NK-92 treated with Interleukin-12 subunit alpha and Interleukin-12 subunit beta, amount 100 ng/mL, for 24 hours (cell line): ENCODE results near the gene BAIAP2L1.
"Not testable (repeated sequence)": the region's sequence is repeated elsewhere in the genome, so short reads cannot be mapped to it uniquely, and the experiment has no call there.

Experiments used
- DNase-seq: peaks from one replicate; lab custom pipeline; 2025; lab: John Stamatoyannopoulos, UW

BAIAP2L1 gene

GRCh38 chr7:98322331-98323270 is 78.3 kb downstream of the BAIAP2L1 start:
- DNase-seq: no peak

GRCh38 chr7:98321301-98321700 is 79.6 kb downstream of the BAIAP2L1 start:
- no peak for DNase-seq

DNA sequence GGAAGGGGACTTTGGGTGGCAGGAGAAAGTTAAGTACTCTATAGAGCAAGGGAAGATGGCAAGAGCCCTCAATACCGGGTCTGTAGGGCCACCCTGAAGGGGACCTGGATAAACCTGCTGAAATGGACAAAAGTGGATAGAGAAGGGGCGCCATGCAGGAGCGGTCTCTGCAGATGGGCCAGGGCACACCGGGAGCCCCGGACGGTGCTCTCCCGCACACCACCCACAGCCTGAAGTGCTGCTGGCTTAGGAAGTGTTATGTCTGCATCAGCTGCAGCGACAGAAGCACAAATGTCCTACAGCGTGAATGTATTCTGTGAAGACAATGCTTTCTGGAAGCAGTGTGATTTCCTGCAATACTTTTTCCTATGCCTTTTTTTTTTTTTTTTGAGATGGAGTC is 81.7 kb downstream of the BAIAP2L1 start:
- no peak for DNase-seq

DNA sequence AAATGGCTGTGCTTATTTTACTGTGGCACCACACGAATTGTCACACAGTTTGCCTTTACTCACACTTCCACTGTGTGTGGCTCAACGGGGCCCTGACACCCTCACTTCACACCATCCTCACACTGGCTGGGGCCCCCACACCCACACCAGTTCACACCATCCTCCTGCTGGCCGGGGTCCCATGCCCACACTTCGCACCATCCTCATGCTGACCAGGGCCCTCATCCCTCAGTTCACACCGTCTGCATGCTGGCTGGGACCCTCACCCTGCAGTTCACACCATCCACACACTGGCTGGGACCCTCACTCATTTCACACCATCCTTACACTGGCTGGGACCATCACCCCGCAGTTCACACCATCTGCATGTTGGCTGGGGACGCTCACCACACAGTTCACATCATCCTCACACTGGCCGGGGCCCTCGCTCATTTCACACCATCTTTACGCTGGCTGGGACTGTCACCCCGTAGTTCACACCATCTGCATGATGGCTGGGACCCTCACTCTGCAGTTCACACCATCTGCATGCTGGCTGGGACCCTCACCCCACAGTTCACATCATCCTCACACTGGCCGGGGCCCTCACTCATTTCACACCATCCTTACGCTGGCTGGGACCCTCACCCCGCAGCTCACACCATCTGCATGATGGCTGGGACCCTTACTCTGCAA is 83.4 kb downstream of the BAIAP2L1 start:
- no peak for DNase-seq

DNA sequence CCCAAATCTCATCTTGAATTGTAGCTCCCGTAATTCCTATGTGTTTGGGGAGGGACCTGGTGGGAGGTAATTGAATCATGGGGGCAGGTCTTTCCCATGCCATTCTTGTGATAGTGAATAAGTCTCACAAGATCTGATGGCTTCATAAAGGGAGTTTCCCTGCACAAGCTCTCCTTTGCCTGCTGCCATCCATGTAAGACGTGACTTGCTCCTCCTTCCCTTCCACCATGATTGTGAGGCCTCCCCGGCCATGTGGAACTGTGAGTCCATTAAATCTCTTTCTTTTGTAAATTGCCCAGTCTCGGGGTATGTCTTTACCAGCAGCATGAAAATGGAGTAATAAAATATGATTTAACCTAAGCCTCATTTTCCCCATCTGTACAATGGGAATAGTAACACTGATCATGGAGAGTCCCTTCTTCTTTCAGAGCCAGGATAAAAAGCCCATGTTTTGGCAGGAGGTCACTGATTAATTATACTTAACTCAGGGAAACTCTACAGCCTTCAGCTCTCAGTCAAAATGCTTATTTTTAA is 84.8 kb downstream of the BAIAP2L1 start:
- DNase-seq: not testable (repeated sequence)

GRCh38 chr7:98315318-98315993 is 85.4 kb downstream of the BAIAP2L1 start:
- no peak for DNase-seq

GRCh38 chr7:98314469-98314868 is 86.4 kb downstream of the BAIAP2L1 start:
- DNase-seq: no peak

DNA sequence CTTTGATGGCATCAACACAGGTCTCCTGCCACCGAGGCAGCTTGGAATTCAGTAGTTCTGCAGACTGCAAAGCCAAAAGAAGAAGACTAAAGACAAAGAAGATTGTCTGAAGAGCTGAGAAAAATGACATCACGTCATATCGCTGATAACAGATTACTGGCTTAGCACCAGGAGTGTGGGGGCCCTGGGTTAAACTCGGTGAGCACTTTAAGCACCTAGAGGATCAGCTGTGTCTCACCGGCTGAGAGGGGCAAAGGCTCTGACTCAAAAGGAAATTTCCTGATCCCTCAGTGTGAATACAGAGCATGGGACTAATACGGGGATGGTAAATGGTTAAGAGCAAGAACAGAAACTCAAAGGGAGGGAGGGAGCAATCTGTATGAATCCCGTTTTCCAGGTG is 88.7 kb downstream of the BAIAP2L1 start:
- no peak for DNase-seq

GRCh38 chr7:98309566-98309965 is 91.3 kb downstream of the BAIAP2L1 start:
- no peak for DNase-seq

GRCh38 chr7:98307971-98308466 is 92.9 kb downstream of the BAIAP2L1 start:
- DNase-seq: no peak

DNA sequence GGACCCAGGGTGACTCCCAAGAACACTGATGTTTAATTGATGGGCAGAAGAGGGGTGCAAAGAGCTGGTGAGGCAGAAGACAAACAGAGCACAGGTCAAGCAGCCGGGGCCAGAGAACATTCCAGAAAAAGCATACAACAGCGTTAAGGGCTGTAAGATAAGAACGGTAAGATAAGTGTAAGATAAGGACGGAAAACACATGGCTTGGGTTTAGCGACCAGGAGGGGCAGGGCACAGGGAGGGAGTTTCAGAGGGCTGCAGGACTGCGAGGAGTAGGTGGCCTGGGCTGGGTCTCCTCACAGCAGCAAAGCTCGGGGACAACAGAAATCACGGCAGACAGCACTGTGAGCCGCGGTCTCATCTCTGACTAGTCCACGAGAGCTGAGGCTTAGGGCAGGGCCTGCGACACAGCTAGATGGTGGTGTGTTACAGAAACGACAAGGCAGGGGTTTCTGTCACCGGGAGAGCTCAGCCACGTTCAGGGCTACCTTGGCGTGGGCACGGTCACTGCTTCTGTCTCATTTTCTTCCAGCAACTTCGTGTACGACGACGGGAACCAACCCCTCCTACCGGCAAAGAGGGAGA is 94.8 kb downstream of the BAIAP2L1 start:
- no peak for DNase-seq

DNA sequence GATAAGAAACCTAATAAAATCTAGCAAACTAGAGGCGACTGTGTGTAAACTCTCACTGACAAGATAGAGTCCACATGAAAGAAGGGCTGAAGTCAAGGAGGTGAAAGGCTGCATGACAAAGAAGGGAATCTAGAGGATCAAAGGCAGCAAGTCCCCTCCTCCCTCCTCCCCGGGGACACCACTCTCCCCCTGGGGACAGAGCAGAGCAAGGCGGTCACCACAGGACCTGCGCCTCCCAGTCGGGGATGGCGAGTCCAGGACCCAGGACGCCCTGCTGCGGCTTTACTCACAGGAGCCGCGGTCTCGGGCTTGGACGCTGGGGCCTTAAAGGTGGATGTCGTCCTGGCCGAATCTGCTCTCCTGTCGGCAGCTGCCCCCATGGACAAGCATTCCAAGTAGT is 97.0 kb downstream of the BAIAP2L1 start:
- DNase-seq: no peak

- DNase-seq: no peak
Observed at GRCh38 chr7:98303176-98303865, 97.6 kb downstream of the BAIAP2L1 start.

DNA sequence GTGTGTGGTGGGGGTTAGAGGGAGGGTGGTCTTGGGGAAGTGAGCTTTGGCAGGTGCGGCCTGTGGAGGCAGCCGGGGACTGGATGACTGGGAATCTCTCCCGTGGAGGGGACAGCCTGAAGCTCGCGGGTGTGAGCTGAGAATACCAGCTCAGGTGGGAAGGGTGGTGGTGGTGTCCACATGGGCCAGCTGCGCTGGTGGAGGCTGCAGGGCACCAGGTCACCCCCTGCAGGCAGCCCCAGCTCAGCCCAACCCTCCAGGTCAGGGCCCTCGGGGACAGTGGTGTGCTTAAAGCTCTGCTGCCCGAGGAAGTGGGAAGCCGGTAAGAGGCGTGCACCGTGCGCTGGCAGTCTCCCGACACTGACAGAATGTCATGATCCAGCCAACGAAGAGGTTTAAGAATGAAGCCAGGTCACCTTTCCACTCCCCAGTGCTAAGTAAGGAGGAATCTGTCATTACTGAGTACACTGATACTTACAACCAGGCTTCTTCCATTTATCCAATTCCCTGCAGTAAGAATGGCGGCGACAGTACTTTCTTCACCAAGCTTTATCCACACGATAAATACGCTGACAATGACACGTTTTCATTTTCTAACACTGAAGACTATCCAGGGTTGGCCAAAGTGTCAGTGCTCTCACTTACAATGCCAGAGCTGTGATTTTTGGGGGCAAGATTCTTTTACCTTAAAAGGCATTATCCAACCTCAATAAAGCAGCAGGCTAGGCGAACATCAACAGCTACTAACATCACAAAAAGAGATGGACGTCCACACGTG is 99.0 kb downstream of the BAIAP2L1 start:
- no peak for DNase-seq

GRCh38 chr7:98300595-98301372 is 100.1 kb downstream of the BAIAP2L1 start:
- no peak for DNase-seq

DNA sequence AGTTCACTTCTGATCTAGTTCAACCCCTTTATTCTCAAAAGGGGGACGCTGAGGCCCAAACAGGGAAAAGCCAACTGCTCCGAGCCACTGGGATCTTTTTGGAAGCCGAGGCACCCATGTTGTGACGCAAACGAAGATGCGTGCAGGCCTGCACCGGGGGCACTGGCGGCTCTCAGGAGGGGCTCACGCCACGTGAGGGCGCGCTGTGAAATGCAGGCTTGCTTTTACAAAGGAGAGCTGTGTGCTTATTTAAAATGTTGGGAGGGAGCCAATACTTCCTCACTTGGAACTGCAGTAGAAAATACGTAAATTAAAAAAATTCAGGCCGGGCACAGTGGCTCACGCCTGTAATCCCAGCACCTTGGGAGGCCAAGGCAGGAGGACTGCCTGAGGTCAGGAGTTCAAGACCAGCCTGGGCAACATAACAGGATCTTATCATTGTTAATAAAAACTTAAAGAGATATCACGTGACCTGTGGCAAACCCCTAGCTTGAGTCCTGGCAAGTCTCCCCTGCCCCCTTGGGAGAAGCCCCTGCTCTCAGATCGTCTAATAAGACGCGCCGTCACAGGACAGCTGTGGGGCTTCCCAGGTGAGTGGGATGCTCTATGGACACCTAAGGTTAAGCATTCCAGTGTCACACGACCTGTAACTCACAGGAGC is 103.1 kb downstream of the BAIAP2L1 start:
- no peak for DNase-seq

DNA sequence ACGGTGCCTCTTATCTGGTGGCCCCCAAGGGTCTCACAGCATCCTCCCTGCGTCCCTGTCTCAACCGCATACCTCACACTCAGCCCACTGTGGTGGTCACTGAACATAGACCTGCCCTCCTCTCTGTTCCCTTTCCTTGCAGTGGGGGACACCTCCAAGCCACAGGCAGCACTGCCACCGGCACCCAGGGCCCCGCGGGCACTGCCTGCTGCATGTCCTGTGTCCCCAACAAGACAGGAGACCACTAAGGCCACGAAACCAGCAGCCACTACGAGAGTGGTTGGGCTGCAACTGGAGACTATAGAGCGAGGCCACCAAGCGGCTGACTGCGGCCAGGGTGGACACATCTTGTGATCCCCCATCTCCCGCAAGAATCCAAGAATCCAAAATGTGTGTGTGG is 104.1 kb downstream of the BAIAP2L1 start:
- no peak for DNase-seq

DNA sequence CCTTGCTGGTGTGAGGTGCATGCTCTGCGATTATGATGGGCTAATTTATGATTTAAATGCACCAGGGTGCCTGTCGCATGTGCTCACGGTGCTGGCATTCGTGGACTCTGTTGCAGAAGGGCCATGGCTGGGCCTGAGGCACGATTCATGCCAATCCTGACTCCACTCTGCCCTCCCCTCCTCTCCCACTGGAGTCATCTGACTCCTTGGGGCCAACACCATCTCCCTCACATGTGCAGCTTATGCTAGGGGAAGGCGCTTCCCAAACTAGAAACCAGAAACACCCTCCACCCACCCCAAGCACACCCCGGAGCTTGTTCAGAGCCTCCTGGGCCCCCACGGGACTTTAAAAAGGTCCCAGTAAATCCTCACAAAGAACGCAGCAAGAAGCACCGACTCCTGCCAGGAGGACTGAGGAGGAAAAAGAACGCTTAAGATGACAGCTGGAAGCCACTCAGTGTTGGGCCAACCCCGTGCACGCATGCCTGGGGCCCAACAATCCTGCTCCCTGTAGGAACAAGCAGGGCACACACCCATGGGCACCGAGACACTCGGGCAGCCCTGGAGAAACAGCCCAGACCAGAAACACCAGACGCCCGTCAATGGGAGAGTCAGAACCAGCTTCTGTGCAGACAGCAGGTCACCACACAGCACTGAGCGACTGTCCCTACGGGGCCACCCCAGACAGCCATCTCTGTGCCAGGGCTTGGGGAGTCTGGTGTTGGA is 105.3 kb downstream of the BAIAP2L1 start:
- DNase-seq: no peak
